Sciatic nerve (tissue), 2 donors: ENCODE measurements around the gene SUGT1. TPM values are rescaled to one million over a fixed set of nuclear protein-coding genes. Genes with fewer than 3 reads are reported as not detected.
A peak's percentile ranks its signal among the peaks of the same experiment; 100 is the strongest.
"Not testable (repeated sequence)": the region's sequence is repeated elsewhere in the genome, so short reads cannot be mapped to it uniquely, and the experiment has no call there.

Experiments
- ATAC-seq: fragments of 200-7000 bp; cut with Tn5 transposase; one replicate; pipeline ENCODE4 v1.9.1; 2020; ENCODE audit warnings: mild to moderate bottlenecking, moderate library complexity
- DNase-seq: peaks from one replicate; pipeline ENCODE4 v3.0.0-alpha.2; 2020; ENCODE audit warnings: low spot score
- intact Hi-C: fragments of 100-400 bp; cut with DNase I; formaldehyde crosslinking; loops from one replicate; pipeline ENCODE4 v1.14.2; 2022
- total RNA-seq: library from RNA; stranded (reverse); fragmentation: NEBNext Ultra II Directional; extraction: Animal tissue kit (Norgen Biotek cat#: 25700); gene quantifications from one replicate; pipeline ENCODE4 v1.2.1, GENCODE V29; 2021
- donor health status: DM: no; HTN: no; CAD: no.
- donor health status: DM: no; HTN: no; CAD: no.

The SUGT1 gene
- total RNA-seq, 1 donor from 2014 or later = 62.3 TPM

- no peak for ATAC-seq
- intact Hi-C loops = no loop called here
Observed at GRCh38 chr13:52659340-52659739, 6.7 kb downstream of the SUGT1 start.

GRCh38 chr13:52664272-52664671, 11.6 kb downstream of the SUGT1 start:
- intact Hi-C loops = loop anchor here (5.0 kb wide), 1 partner anchor 518 kb away; no protein-coding TSS in a partner anchor
- ATAC-seq (no peak), DNase-seq (no peak)

More at GRCh38 chr13:52659340-52659739, 6.7 kb downstream of the SUGT1 start:
- no peak for DNase-seq

DNA sequence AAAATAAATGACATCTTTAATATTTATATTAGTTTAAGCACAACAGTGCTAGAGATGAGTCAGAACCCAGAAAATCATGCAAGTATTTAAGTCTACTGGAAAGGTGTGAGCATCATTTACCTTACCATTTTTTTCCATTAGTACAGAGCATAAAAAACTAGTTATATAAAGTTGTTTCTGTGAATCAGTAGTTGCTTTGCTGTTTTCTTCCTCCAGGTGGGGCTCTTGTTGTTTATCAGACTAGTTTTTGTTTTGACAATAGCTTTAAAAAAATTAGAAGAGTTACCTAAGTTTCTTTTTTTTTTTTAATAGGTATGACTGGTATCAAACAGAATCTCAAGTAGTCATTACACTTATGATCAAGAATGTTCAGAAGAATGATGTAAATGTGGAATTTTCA, 12.7 kb downstream of the SUGT1 start:
- ATAC-seq = no peak
- intact Hi-C loops = no loop called here
- DNase-seq = no peak

DNA sequence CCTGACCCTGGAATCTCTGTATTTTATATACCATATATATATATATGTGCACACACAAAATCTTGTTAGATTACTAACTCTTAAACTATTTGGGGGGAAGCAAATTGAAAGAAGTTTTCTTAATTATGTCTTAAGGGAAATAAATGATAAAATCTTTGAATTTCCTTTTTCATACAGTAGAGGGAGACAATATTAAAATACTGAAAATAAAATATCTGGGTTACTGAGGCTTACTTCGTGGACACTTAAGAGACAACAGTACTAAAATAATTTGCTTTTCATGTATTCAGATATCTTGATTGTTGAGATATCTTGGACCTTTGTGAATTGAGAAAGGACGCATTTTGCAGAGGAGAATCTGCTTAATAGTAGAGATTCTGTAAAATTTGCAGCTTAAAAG, 17.0 kb downstream of the SUGT1 start:
- intact Hi-C loops = no loop called here
- ATAC-seq (no peak), DNase-seq (no peak)

- DNase-seq (no peak), ATAC-seq (no peak)
- intact Hi-C loops = no loop called here
Observed at GRCh38 chr13:52670726-52671125, 18.1 kb downstream of the SUGT1 start.

GRCh38 chr13:52673465-52673864, 20.8 kb downstream of the SUGT1 start:
- no peak for DNase-seq
- no peak for ATAC-seq
- intact Hi-C loops = no loop called here

DNA sequence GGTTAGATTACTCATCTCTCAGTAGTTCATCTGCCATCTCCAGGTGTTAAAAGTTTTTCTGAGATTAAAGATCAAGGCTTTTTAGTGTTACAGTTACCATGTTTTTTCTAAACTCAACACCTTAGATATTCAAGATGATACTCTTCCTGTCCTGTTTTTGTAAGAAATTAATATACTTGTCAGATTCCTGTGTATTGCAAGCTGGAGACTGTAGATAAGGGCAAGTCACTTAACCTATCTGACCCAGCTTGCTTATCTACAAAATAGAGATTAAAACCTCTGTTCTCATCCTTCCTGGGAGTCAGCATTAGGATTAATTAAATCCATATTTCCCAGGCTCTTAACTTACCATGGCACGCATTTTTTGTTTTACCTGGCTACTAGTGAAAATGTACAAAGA, 25.2 kb downstream of the SUGT1 start:
- intact Hi-C loops = no loop called here
- DNase-seq (no peak), ATAC-seq (no peak)

DNA sequence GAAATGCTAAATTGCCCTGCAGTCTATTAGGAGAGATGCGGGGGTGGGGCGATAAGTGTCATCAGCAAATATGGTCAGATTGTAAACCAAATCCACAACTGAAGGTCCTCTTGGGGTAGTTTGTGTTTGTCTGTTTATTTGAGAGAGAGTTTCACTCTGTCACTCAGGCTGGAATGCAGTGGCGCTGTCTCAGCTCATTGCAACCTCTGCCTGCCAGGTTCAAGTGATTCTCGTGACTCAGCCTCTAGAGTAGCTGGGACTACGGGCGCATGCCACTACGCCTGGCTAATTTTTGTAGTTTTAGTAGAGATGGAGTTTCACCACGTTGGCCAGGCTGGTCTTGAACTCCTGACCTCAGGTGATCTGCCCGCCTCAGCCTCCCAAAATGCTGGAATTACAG, 33.2 kb downstream of the SUGT1 start:
- DNase-seq, ATAC-seq, intact Hi-C loops: not testable (repeated sequence)

DNA sequence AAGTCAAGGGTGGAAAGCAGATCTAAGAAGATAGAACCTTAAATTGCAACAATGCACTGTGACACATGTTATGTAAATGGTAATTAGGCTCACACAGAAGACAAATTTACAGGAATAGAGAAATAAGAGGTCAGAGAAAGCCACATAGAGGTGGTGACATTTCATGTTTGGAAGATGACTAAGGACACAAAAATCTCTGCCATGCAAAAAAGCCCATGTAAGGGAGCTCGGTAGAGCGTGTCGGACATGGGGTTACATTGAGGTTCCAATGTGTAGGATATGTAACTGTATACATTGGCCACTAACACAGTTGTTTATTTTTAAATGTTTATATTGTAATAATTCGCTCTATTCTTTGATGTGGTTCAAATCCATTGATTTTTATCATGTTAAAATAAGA, 33.7 kb downstream of the SUGT1 start:
- intact Hi-C loops = no loop called here
- ATAC-seq (no peak), DNase-seq (no peak)

- DNase-seq (no peak), ATAC-seq (no peak)
- intact Hi-C loops = no loop called here
Observed at GRCh38 chr13:52695856-52696255, 43.2 kb downstream of the SUGT1 start.

GRCh38 chr13:52696566-52696965, 43.9 kb downstream of the SUGT1 start:
- DNase-seq (no peak), ATAC-seq (no peak)
- intact Hi-C loops = no loop called here

- DNase-seq (no peak), ATAC-seq (no peak)
- intact Hi-C loops = no loop called here
Observed at GRCh38 chr13:52701728-52702465, 49.3 kb downstream of the SUGT1 start.

- DNase-seq = no peak
- no peak for ATAC-seq
- intact Hi-C loops = no loop called here
Observed at GRCh38 chr13:52703482-52703881, 50.8 kb downstream of the SUGT1 start.

GRCh38 chr13:52706081-52706480, 53.4 kb downstream of the SUGT1 start:
- ATAC-seq (no peak), DNase-seq (no peak)
- intact Hi-C loops = no loop called here

DNA sequence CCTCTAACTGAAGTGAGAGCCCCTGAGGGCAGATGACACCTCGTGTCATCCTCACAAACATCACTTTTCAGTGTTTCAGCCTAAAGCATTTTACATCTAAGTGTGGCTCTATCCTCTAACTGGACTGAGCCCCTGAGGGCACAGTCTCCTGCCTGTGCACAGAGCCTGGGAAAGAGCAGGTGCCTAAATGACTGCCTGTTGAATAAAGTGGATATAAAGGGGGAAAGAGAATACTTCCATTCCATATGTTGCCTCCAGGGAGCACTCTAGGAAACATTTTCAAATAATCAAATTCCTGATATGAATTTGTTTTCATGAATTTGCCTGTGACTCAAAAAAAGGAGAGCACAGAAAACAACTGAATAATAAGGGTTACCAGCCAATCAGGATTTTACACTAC, 54.7 kb downstream of the SUGT1 start:
- intact Hi-C loops = no loop called here
- DNase-seq = no peak
- no peak for ATAC-seq

- DNase-seq, intact Hi-C loops, ATAC-seq: not testable (repeated sequence)
Observed at GRCh38 chr13:52708266-52708665, 55.6 kb downstream of the SUGT1 start.

DNA sequence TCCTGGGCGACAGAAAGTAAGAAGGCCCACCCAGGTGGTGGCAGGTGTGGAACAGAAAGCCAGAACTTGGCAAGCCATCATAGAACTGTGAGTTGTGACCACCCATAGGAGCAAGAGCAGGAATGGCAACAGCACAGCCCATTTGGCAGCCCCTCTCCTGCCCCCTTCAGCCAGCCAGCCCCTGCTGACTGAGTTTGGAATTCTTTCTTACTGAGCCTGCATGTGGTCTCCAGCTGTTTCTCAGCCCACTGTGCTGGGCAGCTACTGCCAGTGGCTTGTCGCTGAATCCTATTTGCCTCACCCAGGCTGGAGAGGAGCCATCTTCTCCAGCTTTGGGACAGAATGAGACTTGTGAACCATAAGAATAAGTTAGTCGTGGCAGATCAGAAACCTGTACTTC, 58.6 kb downstream of the SUGT1 start:
- DNase-seq (no peak), ATAC-seq (no peak)
- intact Hi-C loops = no loop called here

- intact Hi-C loops = no loop called here
- DNase-seq (no peak), ATAC-seq (no peak)
Observed at GRCh38 chr13:52712385-52712784, 59.7 kb downstream of the SUGT1 start.

- ATAC-seq (peak; percentile 59), DNase-seq (no peak)
- intact Hi-C loops = no loop called here
Observed at GRCh38 chr13:52713894-52714293, 61.3 kb downstream of the SUGT1 start.

DNA sequence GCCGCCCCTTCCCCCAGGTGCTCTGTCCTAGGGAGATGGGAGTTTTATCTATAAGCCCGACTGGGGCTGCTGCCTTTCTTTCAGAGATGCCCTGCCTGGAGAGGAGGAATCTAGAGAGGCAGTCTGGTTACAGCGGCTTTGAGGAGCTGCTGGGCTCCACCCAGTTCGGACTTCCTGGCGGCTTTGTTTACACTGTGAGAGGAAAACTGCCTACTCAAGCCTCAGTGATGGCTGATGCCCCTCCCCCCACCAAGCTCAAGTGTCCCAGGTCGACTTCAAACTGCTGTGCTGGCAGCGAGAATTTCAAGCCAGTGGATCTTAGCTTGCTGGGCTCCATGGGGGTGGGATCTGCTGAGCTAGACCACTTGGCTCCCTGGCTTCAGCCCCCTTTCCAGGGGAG, 68.3 kb downstream of the SUGT1 start:
- DNase-seq, intact Hi-C loops, ATAC-seq: not testable (repeated sequence)

DNA sequence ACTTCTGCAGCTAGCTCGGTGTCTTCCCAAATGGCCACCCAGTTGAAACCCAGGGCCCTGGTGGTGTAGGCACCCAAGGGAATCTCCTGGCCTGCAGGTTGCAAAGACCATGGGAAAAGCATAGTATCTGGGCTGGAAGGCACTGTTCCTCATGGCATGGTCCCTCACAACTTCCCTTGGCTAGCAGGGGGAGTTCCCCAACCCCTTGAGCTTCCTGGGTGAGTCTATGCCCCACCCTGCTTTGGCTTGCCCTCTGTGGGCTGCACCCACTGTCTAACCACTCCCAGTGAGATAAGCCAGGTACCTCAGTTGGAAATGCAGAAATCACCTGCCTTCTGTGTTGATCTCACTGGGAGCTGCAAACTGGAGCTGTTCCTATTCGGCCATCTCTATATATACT, 68.7 kb downstream of the SUGT1 start:
- ATAC-seq, intact Hi-C loops, DNase-seq: not testable (repeated sequence)
